Loucy (cell line): Measurements from ENCODE around the gene CFAP251.

ENCODE experiments used
- H2AFZ ChIP-seq: fragments of 200-600 bp; sonication (generic); 2 replicates; pipeline ENCODE4 v1.6.0; 2016; ENCODE audit warnings: antibody characterized with exemption, mild to moderate bottlenecking, low read length, moderate library complexity
- H3F3A ChIP-seq: fragments of 200-600 bp; 2 replicates; pipeline ENCODE4 v1.6.0; 2016; ENCODE audit warnings: antibody characterized with exemption, low read depth, mild to moderate bottlenecking
- H3K27me3 ChIP-seq: fragments of 200-600 bp; sonication (generic); 2 replicates; pipeline ENCODE4 v1.6.1; 2014; ENCODE audit warnings: low read length, mild to moderate bottlenecking; ENCODE audit not compliant: insufficient read depth, poor library complexity, severe bottlenecking
- H3K36me3 ChIP-seq: fragments of 200-600 bp; sonication (generic); 2 replicates; pipeline ENCODE4 v1.6.1; 2016; ENCODE audit warnings: low read length; ENCODE audit not compliant: insufficient read depth
- H3K4me1 ChIP-seq: fragments of 200-600 bp; sonication (generic); 2 replicates; pipeline ENCODE4 v1.5.1; 2014; ENCODE audit warnings: low read length, mild to moderate bottlenecking; ENCODE audit not compliant: insufficient read depth, poor library complexity, severe bottlenecking
- H3K4me2 ChIP-seq: fragments of 200-600 bp; sonication (generic); 2 replicates; pipeline ENCODE4 v1.6.0; 2014; ENCODE audit warnings: antibody characterized with exemption, low read length, low read depth, mild to moderate bottlenecking; ENCODE audit not compliant: poor library complexity, severe bottlenecking
- H3K4me3 ChIP-seq: fragments of 200-600 bp; sonication (generic); 2 replicates; pipeline ENCODE4 v1.5.1; 2014; ENCODE audit warnings: low read length, mild to moderate bottlenecking, mixed read lengths; ENCODE audit not compliant: poor library complexity, severe bottlenecking
- H3K79me2 ChIP-seq: fragments of 200-600 bp; sonication (generic); 2 replicates; pipeline ENCODE4 v1.6.1; 2014; ENCODE audit warnings: low read length; ENCODE audit not compliant: insufficient read depth
- H3K9ac ChIP-seq: fragments of 200-600 bp; sonication (generic); 2 replicates; pipeline ENCODE4 v1.6.0; 2014; ENCODE audit warnings: mild to moderate bottlenecking, low read depth, low read length, moderate library complexity; ENCODE audit not compliant: poor library complexity, severe bottlenecking
- H3K9me2 ChIP-seq: fragments of 200-600 bp; sonication (generic); replicated peaks from 2 replicates; pipeline ENCODE4 v1.6.1; 2016; ENCODE audit warnings: low read depth, low read length, mixed read lengths
- H3K9me3 ChIP-seq: fragments of 200-600 bp; sonication (generic); 2 replicates; pipeline ENCODE4 v1.6.1; 2014; ENCODE audit warnings: mild to moderate bottlenecking, antibody characterized with exemption, low read length, low read depth; ENCODE audit not compliant: insufficient read depth
- H4K20me1 ChIP-seq: fragments of 200-600 bp; sonication (generic); 2 replicates; pipeline ENCODE4 v1.6.0; 2014; ENCODE audit warnings: antibody characterized with exemption, low read length, mild to moderate bottlenecking; ENCODE audit not compliant: insufficient read depth, poor library complexity, severe bottlenecking
- CTCF ChIP-seq: fragments of 200-600 bp; sonication (generic); conservative IDR thresholded peaks from 2 replicates; pipeline ENCODE4 v1.5.1; 2014; ENCODE audit warnings: mild to moderate bottlenecking, antibody characterized with exemption, low read length
- EZH2phosphoT487 ChIP-seq: fragments of 200-600 bp; IDR thresholded peaks from 2 replicates; pipeline ENCODE4 v1.6.1; 2018; ENCODE audit warnings: antibody characterized with exemption, mild to moderate bottlenecking, moderate library complexity, borderline replicate concordance

CFAP251 gene

GRCh38 chr12:122051231-122051876 is 133.0 kb downstream of the CFAP251 start:
- H3K9me2 ChIP-seq: no peaks in the 10 kb centered on the region
- H3K79me2 ChIP-seq: no peaks in the 10 kb centered on the region
- H3K4me2 ChIP-seq: no peak overlapping the region
- H3K36me3 ChIP-seq: peaks cover 37% of the 10 kb centered on the region; the same call in 1 of the 2 replicates
- no peak overlapping the region for H2AFZ ChIP-seq
- no peaks in the 10 kb centered on the region for H3K27me3 ChIP-seq
- no peaks in the 10 kb centered on the region for H4K20me1 ChIP-seq
- H3K4me1 ChIP-seq: no peaks in the 10 kb centered on the region
- no peaks in the 10 kb centered on the region for H3F3A ChIP-seq
- TF ChIP-seq CTCF: no peak
- H3K9ac ChIP-seq: no peak overlapping the region
- no peak overlapping the region for H3K4me3 ChIP-seq
- no peaks in the 10 kb centered on the region for H3K9me3 ChIP-seq

DNA sequence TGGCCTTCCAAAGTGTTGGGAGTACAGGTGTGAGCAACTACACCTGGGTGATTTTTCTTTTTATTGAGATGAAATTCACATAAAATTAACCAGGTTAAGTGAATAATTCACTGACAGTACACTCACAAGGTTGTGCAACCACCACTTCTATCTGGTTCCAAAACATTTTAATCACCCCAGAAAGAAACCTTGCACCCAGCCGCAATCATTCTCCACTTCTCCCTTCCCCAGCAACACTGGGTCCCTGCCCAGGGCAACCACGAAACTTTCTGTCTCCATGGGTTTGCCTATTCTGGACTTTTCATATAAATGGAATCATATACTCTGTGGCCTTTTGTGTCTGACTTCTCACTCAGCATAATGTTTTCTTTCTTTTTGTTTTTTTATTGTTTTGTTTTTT is 133.9 kb downstream of the CFAP251 start:
- no peak overlapping the region for H3K9ac ChIP-seq
- H3K4me2 ChIP-seq: no peak overlapping the region
- TF ChIP-seq EZH2phosphoT487: no peak
- TF ChIP-seq CTCF: no peak
- H3F3A ChIP-seq: no peaks in the 10 kb centered on the region
- H3K79me2 ChIP-seq: no peaks in the 10 kb centered on the region
- peaks cover 43% of the 10 kb centered on the region; the same call in 1 of the 2 replicates for H3K36me3 ChIP-seq
- no peaks in the 10 kb centered on the region for H3K9me2 ChIP-seq
- H3K9me3 ChIP-seq: no peaks in the 10 kb centered on the region
- H4K20me1 ChIP-seq: no peaks in the 10 kb centered on the region
- no peaks in the 10 kb centered on the region for H3K4me1 ChIP-seq
- H3K27me3 ChIP-seq: no peaks in the 10 kb centered on the region
- H2AFZ ChIP-seq: no peak overlapping the region
- no peak overlapping the region for H3K4me3 ChIP-seq
